AG04449 (cell line): ENCODE data around the gene VPS4A.

ENCODE experiments used
- CTCF ChIA-PET: fragments of 350-600 bp; formaldehyde crosslinking; extraction: SDS; loops from one replicate; lab custom pipeline; 2021; ENCODE audit warnings: antibody characterized with exemption; lab: Yijun Ruan, JAX
- POLR2A ChIA-PET: fragments of 400-600, 350-600 bp; formaldehyde crosslinking; extraction: SDS; loops from one replicate; lab custom pipeline; 2020; ENCODE audit warnings: antibody characterized with exemption, inconsistent platforms; lab: Yijun Ruan, JAX
- DNase-seq: peaks from one replicate; pipeline ENCODE4 v3.0.0-alpha.2; 2010; ENCODE audit warnings: low read depth, low spot score
- H3K4me3 ChIP-seq: 2 replicates; pipeline ENCODE4 v1.5.1; 2011; ENCODE audit warnings: low read depth, mild to moderate bottlenecking, control low read depth, low read length
- CTCF ChIP-seq: IDR thresholded peaks from one replicate; pipeline ENCODE4 v1.5.1; 2011; ENCODE audit warnings: mild to moderate bottlenecking, moderate library complexity, low read length, control low read depth, inconsistent platforms; ENCODE audit not compliant: insufficient read depth; ENCODE audit errors: missing control alignments

Gene VPS4A

GRCh38 chr16:69301861-69302260, 9.3 kb upstream of the VPS4A start:
- no peak for TF ChIP-seq CTCF
- no peak for DNase-seq
- ChIA-PET POLR2A (no interaction called here), CTCF (interaction anchor here (1.2 to 2.8 kb wide), 5 partner anchors 9 to 152 kb away, joined by 4 to 12 read pairs (median 10); partner anchors contain the start of gene VPS4A)
- no peak overlapping the region for H3K4me3 ChIP-seq

GRCh38 chr16:69302301-69302700, 8.8 kb upstream of the VPS4A start:
- POLR2A ChIA-PET, result no interaction called here

GRCh38 chr16:69306031-69306430, 5.1 kb upstream of the VPS4A start:
- ChIA-PET POLR2A (no interaction called here), CTCF (interaction anchor here (2.6 kb wide), 1 partner anchor 156 kb away, joined by 15 read pairs; no protein-coding TSS in a partner anchor)
- no peak overlapping the region for H3K4me3 ChIP-seq
- DNase-seq, result no peak
- TF ChIP-seq CTCF, result no peak

More at GRCh38 chr16:69302301-69302700, 8.8 kb upstream of the VPS4A start:
- no peak for DNase-seq
- no peak for TF ChIP-seq CTCF
- H3K4me3 ChIP-seq, result no peak overlapping the region
- CTCF ChIA-PET, result interaction anchor here (0.6 to 2.8 kb wide), 7 partner anchors 8 to 153 kb away, joined by 4 to 12 read pairs (median 6); partner anchors contain the start of gene VPS4A

- DNase-seq, result no peak
- no peak for TF ChIP-seq CTCF
- no peak overlapping the region for H3K4me3 ChIP-seq
- ChIA-PET CTCF (interaction anchor here (2.6 kb wide), 1 partner anchor 157 kb away, joined by 15 read pairs; no protein-coding TSS in a partner anchor), POLR2A (no interaction called here)
Measured at GRCh38 chr16:69307091-69307490, 4.1 kb upstream of the VPS4A start.

GRCh38 chr16:69307856-69308255, 3.3 kb upstream of the VPS4A start:
- no peak overlapping the region for H3K4me3 ChIP-seq
- no peak for TF ChIP-seq CTCF
- no peak for DNase-seq
- ChIA-PET CTCF (no interaction called here), POLR2A (interaction anchor here (0.6 kb wide), 1 partner anchor 92 kb away, joined by 3 read pairs; no protein-coding TSS in a partner anchor)

GRCh38 chr16:69309316-69309715, 1.8 kb upstream of the VPS4A start:
- H3K4me3 ChIP-seq, result no peak overlapping the region
- DNase-seq, result no peak
- CTCF ChIA-PET, result interaction anchor here (1.4 kb wide), 2 partner anchors 117 to 142 kb away, joined by 3 read pairs; no protein-coding TSS in a partner anchor
- no peak for TF ChIP-seq CTCF
- POLR2A ChIA-PET, result interaction anchor here (0.5 kb wide), 1 partner anchor 174 kb away, joined by 3 read pairs; no protein-coding TSS in a partner anchor
